Activated naive CD8-positive, alpha-beta T cell treated with anti-CD3 and anti-CD28 coated beads, Interleukin-2, amount 50 U/mL, for 16 hours (primary cell): ENCODE results near the gene EEF1AKMT1.
"Not testable (repeated sequence)": the region's sequence is repeated elsewhere in the genome, so short reads cannot be mapped to it uniquely, and the experiment has no call there.

Experiments used
- DNase-seq: peaks from one replicate; pipeline ENCODE4 v3.0.0-alpha.2; 2020; ENCODE audit warnings: low read depth, low spot score

EEF1AKMT1 gene

DNA sequence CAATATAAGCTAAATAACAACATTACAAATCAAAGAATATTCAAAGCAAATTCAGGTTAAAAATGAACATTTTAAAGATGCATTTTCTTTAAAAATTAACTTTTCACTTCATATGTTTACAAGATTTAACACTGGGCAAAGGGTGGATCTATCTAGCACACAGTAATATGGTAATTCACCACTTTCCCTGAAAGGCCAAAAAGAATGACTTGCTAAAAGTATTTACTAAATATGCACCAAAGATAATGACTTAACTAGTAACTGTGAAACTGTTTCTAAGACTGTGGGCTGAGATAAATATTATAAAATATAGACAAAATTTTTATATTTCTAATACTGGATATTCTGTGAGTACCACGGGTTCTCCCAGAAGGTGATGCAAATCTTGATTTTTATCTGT lies 4.5 kb upstream of the EEF1AKMT1 start:
- no peak for DNase-seq

DNA sequence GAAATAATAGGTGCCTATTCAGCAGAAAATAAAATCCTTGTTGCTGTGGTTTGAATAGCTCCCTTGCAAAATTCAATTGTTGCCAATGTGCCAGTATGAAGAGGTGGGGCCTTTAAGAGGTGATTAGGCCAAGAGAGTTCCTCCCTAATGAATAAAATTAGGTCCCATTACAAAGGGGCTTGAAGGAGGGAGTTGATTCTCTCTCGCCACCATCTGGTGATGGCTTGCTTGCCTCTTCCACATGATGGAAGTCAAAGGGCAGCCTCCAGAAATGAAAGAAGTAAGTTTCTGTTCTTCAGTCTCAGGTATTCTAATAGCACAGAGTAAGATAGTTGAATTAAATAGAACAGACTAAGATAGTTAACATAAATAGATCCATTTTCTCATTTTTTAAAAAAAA lies 3.0 kb upstream of the EEF1AKMT1 start:
- no peak for DNase-seq

DNA sequence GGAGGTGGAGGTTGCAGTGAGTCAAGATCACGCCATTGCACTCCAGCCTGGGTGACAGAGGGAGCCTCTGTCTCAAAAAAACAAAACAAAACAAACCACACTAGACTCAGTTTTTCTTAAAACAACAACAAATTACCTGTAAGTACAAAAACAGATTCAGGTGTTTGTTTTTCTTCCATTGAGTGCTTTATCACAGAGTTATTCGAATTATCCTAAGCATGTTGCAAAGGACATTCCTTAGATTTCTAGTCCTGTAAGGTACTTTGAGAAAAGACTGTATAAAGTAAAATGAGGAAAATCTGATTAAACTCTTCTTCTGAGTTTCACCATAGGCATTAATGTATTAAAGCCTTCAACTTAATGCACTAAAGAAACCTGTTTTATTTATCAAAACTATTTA lies 2.2 kb upstream of the EEF1AKMT1 start:
- no peak for DNase-seq

GRCh38 chr13:20774746-20775145 lies 985 bp upstream of the EEF1AKMT1 start:
- no peak for DNase-seq

GRCh38 chr13:20772401-20773131 lies 1.2 kb downstream of the EEF1AKMT1 start:
- no peak for DNase-seq

DNA sequence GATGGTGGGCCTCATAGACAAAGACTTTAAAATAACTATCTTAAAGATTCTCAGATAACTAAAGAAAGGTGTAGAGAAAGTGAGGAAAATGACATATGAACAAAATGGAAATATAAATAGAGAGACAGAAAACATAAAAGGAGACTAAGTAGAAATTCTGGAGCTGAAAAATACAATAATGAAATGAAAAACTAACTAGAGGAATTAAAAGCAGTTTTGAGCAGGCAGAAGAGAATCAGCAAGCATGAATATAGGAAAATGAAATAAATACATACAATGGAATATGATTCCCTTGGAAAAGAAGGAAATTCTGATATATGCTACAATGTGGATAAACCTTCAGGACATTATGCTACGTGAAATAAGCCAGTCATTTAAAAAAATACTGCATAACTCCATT lies 3.9 kb downstream of the EEF1AKMT1 start:
- no peak for DNase-seq

DNA sequence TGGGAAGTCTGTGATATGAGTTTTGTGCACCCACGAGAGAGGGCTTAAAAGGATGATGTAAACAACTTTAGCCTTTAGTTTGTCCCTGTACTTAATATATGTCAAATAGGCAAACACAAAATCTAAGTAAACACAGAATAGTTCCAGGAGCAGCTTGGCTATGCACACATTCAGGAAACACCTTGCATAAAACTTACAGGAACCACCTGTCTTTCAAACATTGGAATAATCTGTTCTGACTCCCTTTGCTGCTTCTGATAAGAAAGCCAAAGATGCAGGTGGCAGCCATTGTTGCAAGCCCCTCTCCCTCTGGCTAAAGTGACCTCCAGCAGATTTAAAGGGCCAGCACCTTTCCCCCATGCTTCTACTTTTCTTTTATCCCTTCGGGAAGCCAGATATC lies 4.7 kb downstream of the EEF1AKMT1 start:
- no peak for DNase-seq

- no peak for DNase-seq
Measured at GRCh38 chr13:20767309-20767943, 6.3 kb downstream of the EEF1AKMT1 start.

DNA sequence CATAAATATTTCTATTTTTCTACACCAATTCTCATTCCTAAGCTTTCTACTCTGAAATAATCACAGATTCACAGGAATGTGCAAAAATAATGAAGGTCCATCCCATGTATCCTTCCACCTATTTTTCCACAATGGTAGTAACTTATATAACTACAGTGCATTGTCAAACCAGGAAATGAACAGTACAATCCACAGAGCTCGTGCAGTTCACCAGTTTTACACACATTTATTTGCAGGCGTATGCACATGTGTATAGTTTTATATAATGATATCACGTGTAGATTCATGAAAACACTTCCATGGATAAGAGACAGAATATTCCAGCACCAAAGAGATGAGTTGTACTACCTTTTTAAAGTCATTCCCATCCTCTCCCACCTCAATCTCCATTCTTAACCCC lies 12.9 kb downstream of the EEF1AKMT1 start:
- no peak for DNase-seq

- no peak for DNase-seq
Measured at GRCh38 chr13:20754009-20754408, 19.8 kb downstream of the EEF1AKMT1 start.

GRCh38 chr13:20749377-20749776 lies 24.4 kb downstream of the EEF1AKMT1 start:
- DNase-seq, result no peak

- not testable (repeated sequence) for DNase-seq
Measured at GRCh38 chr13:20743830-20744404, 29.8 kb downstream of the EEF1AKMT1 start.

DNA sequence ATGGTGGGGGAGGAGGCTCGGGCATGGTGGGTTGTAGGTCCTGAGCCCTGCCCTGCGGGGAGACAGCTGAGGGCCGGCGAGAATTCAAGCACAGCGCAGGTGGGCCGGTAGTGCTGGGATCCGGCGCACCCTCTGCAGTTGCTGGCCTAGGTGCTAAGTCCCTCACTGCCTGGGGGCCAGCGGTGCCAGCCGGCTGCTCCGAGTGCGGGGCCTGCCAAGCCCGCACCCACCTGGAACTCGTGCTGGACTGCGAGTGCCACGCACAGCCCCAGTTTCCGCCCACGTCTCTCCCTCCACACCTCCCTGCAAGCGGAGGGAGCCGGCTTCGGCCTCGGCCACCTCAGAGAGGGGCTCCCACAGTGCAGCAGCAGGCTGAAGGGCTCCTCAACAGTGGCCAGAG lies 33.7 kb downstream of the EEF1AKMT1 start:
- no peak for DNase-seq

GRCh38 chr13:20738616-20739015 lies 35.1 kb downstream of the EEF1AKMT1 start:
- no peak for DNase-seq

DNA sequence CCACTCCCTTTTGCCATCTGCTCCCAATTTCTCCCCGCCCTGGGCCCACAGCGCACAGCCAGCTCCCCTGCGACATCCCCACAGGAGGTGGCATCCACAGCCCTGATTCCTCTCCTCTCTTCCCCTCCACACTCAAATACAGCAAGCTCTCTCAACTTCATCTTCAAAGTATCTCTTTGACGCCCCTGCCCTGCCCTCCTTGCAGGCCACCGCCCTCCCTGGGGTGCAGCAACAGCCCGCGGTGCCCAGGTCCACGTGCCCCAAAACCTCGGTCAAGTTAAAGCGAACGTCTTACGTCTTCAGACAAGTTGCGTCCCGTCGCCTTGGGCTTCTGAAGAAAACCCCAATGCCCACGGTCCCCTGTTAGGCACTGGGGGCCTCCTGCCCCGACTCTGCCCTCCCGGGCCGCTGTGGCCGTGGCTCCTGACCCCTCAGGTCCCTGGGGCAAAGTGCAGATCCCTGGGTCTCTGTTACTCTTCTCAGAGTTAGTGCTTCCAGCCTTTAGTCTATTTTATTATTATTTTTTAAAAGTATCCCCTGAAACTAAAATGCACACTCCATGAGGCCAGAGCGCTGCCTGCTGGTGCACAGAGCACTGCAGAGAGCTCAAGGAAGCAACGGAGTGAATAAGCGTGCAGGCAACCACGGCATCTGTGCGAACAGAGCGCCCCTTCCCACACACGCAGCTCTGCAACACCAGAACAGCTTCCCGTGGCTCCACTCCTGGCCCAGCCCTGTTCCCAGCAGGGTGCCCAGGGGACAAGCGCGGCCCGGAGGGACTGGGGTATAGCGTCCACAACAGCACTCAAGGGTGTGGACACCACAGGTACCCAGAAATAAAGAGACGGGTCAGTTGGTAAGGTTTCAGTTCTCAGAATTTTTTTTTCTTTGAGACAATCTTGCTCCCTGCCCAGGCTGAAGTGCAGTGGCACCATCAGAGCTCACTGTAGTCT lies 43.9 kb downstream of the EEF1AKMT1 start:
- no peak for DNase-seq

- no peak for DNase-seq
Measured at GRCh38 chr13:20728579-20729311, 45.0 kb downstream of the EEF1AKMT1 start.

- DNase-seq, result no peak
Measured at GRCh38 chr13:20727856-20728255, 45.9 kb downstream of the EEF1AKMT1 start.

DNA sequence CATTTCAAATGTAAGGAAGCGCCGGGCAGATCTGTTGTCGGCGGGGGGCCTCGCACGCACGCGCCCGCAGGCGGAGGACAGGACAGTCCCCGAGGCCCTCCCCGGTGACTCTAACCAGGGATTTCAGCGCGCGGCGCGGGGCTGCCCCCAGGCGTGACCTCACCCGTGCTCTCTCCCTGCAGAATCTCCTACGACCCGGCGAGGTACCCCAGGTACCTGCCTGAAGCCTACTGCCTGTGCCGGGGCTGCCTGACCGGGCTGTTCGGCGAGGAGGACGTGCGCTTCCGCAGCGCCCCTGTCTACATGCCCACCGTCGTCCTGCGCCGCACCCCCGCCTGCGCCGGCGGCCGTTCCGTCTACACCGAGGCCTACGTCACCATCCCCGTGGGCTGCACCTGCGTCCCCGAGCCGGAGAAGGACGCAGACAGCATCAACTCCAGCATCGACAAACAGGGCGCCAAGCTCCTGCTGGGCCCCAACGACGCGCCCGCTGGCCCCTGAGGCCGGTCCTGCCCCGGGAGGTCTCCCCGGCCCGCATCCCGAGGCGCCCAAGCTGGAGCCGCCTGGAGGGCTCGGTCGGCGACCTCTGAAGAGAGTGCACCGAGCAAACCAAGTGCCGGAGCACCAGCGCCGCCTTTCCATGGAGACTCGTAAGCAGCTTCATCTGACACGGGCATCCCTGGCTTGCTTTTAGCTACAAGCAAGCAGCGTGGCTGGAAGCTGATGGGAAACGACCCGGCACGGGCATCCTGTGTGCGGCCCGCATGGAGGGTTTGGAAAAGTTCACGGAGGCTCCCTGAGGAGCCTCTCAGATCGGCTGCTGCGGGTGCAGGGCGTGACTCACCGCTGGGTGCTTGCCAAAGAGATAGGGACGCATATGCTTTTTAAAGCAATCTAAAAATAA lies 52.1 kb downstream of the EEF1AKMT1 start:
- no peak for DNase-seq

GRCh38 chr13:20721058-20721453 lies 52.7 kb downstream of the EEF1AKMT1 start:
- DNase-seq, result no peak

GRCh38 chr13:20720499-20720898 lies 53.3 kb downstream of the EEF1AKMT1 start:
- no peak for DNase-seq
